ENCODE data around the gene NCBP3. TPM values are rescaled to one million over a fixed set of nuclear protein-coding genes. Genes with fewer than 3 reads are reported as not detected.

The NCBP3 gene
- total and polyA plus RNA-seq, 2 donors from 2014 or later: 14.5 to 41.5 TPM

- no peak for TF ChIP-seq CTCF (IDR thresholded peaks at IDR 0.05; ENCODE audit: borderline replicate concordance, extremely low read depth, insufficient read depth)
- no peaks in the 10 kb centered on the region for H3K36me3 ChIP-seq (ENCODE audit: control insufficient read depth in 2 of 3, insufficient read depth in 3 of 3, low read length in 3 of 3)
- peak overlapping the region in 2 of 3 donors; percentile 22 to 46 for H3K9ac ChIP-seq (ENCODE audit: low read length in 3 of 3)
- DNase-seq (peak; percentile 90 to 96 (median 92)), FAIRE-seq (no peak)
- no peak overlapping the region for H3K4me3 ChIP-seq (ENCODE audit: low read length in 3 of 3)
- H3K9me3 ChIP-seq (ENCODE audit: control insufficient read depth in 2 of 3, insufficient read depth in 1 of 3, low read length in 3 of 3): no peaks in the 10 kb centered on the region
- intact Hi-C loops (cut with DNase I): no loop called here
- peaks cover 0 to 27% (median 3%) of the 10 kb centered on the region in 3 donors for H3K4me1 ChIP-seq (ENCODE audit: control insufficient read depth in 2 of 3, insufficient read depth in 2 of 3, low read depth in 1 of 3, low read length in 3 of 3)
- peaks cover 4% of the 10 kb centered on the region for H3K27me3 ChIP-seq (ENCODE audit: control insufficient read depth, insufficient read depth, low read length)
- peak overlapping the region in 1 of 2 donors; percentile 70 for H3K27ac ChIP-seq (ENCODE audit: low read depth in 2 of 2, low read length in 2 of 2)
Observed at GRCh38 chr17:3888343-3889171, 42.5 kb upstream of the NCBP3 start.

GRCh38 chr17:3887804-3888203 is 41.8 kb upstream of the NCBP3 start:
- TF ChIP-seq CTCF (IDR thresholded peaks at IDR 0.05; ENCODE audit: borderline replicate concordance, extremely low read depth, insufficient read depth): no peak
- Histone ChIP-seq H3K9me3 (ENCODE audit: control insufficient read depth in 2 of 3, insufficient read depth in 1 of 3, low read length in 3 of 3) (no peaks in the 10 kb centered on the region), H3K36me3 (ENCODE audit: control insufficient read depth in 2 of 3, insufficient read depth in 3 of 3, low read length in 3 of 3) (no peaks in the 10 kb centered on the region), H3K4me3 (ENCODE audit: low read length in 3 of 3) (no peak overlapping the region), H3K27ac (ENCODE audit: low read depth in 2 of 2, low read length in 2 of 2) (peak overlapping the region in 1 of 2 donors; percentile 78), H3K27me3 (ENCODE audit: control insufficient read depth, insufficient read depth, low read length) (peaks cover 4% of the 10 kb centered on the region), H3K9ac (ENCODE audit: low read length in 3 of 3) (peak overlapping the region in 1 of 3 donors; percentile 30), H3K4me1 (ENCODE audit: control insufficient read depth in 2 of 3, insufficient read depth in 2 of 3, low read depth in 1 of 3, low read length in 3 of 3) (peaks cover 0 to 24% (median 0%) of the 10 kb centered on the region in 3 donors)
- intact Hi-C loops (cut with DNase I): no loop called here
- no peak for FAIRE-seq
- no peak for DNase-seq

GRCh38 chr17:3887394-3887793 is 41.3 kb upstream of the NCBP3 start:
- Histone ChIP-seq H3K9me3 (ENCODE audit: control insufficient read depth in 2 of 3, insufficient read depth in 1 of 3, low read length in 3 of 3) (no peaks in the 10 kb centered on the region), H3K27ac (ENCODE audit: low read depth in 2 of 2, low read length in 2 of 2) (peak overlapping the region in 1 of 2 donors; percentile 78), H3K36me3 (ENCODE audit: control insufficient read depth in 2 of 3, insufficient read depth in 3 of 3, low read length in 3 of 3) (no peaks in the 10 kb centered on the region), H3K9ac (ENCODE audit: low read length in 3 of 3) (no peak overlapping the region), H3K4me3 (ENCODE audit: low read length in 3 of 3) (no peak overlapping the region), H3K4me1 (ENCODE audit: control insufficient read depth in 2 of 3, insufficient read depth in 2 of 3, low read depth in 1 of 3, low read length in 3 of 3) (peaks cover 0 to 24% (median 0%) of the 10 kb centered on the region in 3 donors), H3K27me3 (ENCODE audit: control insufficient read depth, insufficient read depth, low read length) (peaks cover 4% of the 10 kb centered on the region)
- intact Hi-C loops (cut with DNase I): no loop called here
- no peak for TF ChIP-seq CTCF (IDR thresholded peaks at IDR 0.05; ENCODE audit: borderline replicate concordance, extremely low read depth, insufficient read depth)
- FAIRE-seq (no peak), DNase-seq (no peak)
